ENCODE data around the gene MESP2.
A peak's percentile ranks its signal among the peaks of the same experiment; 100 is the strongest.

Gene MESP2

DNA sequence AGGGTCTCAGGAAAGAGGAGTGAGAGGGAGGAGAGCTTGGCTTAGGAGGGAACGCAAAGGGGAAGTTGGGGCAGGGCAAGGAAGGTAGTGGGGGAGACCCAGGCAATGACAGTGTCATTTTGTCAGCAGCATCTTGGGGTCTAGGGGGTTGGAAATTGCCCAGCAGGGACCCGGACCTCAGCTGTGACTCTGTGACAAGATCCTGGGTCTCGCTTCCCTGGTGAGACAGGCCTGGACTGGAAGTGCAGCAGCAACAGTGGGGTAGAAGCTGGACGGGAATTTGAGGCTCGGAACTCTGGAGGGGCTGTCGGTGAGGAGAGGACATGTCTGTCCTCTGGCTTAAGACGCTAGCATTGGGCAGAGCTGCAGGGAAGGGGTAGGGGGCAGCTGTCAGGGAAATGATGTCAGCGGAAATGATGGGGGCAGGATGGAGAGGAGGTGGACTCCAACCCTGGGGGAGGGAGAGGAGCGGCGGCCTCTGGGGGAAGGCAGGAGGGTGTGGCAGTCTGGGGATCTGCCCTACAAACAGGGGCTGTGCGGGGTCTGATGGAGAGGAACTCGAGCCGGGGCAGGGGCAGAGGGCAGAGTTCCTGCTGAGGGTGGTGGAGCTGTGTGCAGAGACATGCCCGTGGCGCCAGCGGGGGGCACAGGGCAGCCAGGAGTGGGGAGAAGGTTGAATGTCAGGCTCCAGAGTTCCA lies 26.2 kb downstream of the MESP2 start:
- DNase-seq (ENCODE audit: low read depth) = no peak

DNA sequence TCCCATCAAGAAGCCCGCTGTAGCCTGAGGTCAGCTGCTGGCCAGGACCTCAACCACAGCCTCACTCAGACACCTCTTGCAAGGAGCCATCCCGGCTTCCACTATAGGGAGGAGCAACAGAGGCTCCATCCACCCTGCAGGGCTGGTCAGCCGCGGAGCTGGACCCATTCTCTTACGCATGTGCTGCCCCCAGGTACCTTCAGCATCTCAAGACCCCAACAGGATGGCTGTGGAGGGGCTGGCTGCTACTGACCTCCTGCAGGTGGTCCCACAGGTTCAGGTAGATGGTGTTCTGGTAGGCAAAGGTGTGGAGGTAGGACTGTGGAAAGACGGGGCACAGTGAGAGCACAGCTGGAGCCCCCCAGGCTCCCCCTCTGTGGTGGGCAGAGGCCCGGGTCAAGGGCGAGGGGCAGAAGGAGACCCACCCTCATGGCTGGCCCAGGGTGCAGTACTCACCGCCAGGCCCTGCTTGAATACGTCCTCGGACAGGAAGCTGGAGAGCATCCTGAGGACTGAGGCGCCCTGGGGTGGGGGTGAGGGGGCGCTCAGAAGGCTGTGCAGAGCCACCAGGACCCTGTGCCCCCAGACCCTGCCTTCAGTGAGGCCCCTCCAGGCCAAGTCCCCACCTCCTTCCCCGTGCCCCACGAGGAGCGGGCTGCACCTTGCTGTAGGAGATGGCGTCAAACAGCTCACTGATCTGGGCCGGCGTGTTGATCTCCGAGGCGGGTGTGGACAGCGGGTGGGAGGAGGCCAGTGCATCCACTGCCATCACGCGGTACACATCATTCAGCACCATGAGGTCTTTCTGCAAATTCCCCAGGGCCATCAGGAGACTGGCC lies 27.1 kb downstream of the MESP2 start:
- DNase-seq (ENCODE audit: low read depth) = no peak

DNA sequence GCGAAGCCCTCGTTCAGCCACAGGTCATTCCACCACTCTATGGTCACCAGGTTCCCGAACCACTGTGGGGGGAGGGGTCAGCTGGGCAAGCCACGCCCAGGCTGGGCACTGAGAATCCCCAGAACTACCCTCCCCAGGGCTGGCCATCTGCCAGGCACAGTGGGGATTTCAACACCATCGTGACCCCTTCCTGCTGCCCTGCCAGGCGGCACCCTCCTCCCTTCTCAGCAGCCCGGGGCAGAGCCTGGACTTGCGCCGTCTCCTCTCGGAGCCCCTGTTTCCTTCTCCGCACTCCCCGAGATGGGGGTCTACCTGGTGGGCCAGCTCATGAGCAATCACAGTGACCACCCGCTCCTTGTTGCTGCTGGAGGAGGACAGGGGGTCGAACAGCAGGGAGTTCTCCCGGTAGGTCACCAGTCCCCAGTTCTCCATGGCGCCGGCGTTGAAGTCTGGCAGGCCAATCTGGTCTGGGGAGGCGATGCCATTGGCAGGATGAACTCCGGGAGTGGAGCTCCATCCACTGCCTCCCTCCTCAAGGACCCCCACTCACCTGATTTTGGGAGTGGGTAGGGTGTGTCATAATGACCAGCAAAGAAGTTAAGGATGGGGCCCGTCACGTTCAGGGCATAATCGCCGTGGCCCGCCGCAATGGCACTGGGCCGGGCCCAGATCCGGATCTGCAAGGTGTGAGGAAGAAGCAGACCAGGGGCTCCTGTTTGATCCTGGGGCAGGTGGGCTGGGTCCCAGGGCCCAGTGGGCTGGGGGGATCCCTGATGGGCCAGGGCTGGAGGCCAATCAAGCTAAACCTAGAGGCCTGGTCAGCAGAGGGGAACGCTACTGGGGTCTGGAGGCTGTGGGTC lies 28.0 kb downstream of the MESP2 start:
- no peak for DNase-seq (ENCODE audit: low read depth)

DNA sequence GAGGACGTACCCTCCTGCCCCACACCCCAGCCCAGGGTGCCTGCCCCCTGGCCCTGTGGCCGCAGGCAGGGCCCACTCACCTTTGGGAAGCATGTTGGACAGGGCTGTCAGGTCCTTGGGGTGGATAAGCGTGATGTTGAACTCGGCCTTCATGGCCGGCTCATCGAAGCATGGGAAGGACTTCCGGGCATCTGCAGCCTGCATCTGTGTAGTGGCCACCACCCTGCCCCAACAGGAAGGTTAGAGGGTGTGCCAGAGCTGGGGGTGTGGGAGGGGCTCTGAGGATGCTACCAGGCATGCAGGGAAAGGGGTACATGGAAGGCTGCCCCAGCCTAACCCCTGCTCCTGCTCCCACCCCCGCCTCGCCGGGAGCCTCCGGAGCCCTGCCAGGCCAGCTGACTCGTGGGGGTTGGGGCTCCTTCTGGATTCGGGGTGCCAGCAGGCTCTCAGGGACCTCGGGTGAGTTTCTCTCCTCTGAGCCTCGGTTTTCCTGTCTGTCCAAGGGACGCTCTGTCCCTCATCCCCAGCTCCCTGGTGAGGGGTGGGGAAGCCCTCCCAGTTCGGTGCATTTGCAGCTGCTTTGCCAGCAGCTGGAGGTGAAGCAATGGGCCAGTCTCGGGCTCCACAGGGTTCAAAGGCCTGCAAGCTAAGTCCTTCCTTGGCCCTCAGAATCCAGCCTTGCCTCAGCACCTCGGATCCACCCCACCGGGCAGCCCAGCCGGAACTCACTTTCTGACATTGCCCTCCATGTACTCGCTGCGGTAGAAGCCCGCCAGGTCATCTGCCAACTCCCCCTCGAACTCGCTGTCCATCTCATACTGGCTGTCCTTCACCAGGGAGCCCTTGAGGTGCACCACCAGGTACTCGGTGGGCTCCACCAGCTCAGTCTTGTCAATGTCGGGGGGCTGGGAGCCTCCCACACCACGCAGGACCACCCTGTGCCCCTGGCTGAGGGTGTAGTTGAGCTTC lies 29.4 kb downstream of the MESP2 start:
- DNase-seq (ENCODE audit: low read depth) = no peak

DNA sequence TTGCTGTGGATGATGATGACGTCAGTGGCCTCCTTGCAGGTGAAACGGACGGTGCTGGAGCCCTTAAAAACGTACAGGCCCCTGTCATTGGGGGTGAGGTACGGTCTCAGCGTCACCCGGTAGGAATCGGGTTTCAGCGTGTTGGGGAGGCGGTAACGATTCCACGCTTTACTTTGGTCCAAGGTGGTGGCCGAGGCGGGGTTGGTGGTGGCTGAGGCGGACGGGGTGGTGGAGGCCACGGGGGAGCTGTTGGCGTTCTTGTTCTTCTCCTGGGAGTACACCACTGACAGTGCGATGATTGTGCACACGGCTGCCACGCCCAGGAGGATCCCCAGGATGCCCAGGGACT lies 30.1 kb downstream of the MESP2 start:
- DNase-seq (ENCODE audit: low read depth) = no peak

DNA sequence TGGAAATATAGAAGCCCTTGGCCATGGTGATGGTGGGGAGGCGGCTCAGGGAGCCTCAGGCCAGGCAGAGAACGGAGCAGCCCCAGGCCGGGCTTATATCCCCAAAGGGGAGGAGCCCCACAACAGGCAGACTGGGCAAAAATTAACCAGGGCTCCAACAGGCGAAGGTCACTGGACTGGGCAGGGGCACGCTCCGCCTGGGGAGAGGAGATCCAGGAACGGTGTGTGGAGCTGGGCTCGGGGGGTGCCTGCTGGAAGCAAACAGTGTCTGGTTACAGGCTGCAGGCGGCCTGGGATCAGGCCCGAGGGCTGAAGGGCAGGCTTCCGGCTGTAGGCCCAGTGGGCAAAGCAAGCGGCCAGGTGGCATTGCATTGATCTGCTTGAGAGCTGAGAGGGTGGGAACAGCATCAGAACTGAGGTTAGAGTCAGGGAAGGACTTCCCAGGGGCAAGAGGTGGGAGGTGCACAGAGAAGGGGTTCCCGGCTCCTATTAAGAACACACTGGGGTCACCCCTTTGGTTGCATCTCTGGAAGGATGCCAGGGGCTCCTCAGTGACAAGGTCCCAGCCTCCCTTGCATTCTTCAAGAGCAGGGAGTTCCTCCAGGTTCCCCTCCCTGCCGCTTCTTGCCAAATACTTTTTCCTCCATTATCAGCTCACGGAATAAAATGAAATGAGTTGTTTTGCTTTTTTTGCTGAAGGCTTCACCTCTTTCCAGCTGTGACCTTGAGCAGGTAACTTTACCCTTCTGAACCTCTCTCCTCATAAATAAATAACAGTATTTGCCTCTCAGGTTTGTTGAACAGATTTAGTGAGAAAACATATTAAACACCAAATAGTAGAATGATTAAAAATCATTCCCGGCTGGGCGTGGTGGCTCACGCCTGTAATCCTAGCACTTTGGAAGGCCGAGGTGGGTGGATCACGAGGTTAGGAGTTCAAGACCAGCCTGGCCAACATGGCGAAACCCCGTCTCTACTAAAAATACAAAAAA lies 30.7 kb downstream of the MESP2 start:
- DNase-seq (ENCODE audit: low read depth) = no peak

DNA sequence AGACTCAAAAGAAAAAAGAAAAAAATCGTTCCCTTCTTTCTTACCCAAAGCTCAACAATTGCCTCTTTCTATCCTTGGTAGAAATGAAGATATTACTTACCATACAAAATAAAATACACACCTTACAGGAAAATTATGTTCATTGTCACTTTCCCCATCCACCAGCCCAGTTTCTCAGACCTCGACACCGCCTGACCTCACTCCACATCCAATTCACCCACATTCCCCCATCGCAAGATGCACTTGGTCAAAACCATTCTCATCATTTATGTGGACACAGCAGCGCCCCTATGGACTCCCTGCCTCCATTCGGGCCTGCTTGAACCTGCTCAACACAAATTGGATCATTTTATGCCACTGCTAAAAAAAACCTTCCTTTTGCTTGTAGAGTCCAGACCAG lies 31.6 kb downstream of the MESP2 start:
- DNase-seq (ENCODE audit: low read depth) = no peak

DNA sequence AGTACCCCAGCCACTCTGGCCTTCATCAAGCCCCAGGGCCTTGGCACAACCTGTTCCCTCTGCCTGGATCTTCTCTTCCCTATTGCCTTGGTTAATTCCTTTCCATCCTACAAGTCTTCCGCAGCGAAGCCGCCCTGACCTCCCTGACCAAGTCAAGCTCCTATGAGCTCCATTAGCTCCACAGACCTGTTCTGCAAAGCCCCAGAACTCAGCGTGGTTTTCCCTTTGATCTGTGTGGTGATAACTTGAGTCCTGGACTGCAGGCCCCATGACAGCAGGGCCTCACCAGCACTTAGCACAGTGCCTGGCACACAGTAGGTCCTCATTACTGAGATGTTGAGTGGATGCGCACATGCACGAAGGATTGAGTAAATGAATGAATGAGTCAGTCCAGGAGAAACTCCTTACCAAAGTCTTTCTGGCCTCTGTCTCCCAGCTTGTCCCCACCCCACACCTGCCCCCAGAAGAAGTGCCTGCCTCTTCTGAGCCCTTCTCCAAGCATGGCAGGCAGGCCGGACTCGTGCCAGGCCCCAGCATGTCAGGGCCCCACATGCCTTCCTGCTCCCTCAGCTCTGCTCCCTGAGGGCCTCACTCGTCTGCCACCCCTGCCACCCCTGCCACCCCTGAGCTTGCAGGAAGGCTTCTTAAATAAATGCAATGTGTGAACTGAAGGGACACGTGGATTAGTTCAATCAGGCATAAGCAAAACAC lies 32.2 kb downstream of the MESP2 start:
- DNase-seq (ENCODE audit: low read depth) = no peak

DNA sequence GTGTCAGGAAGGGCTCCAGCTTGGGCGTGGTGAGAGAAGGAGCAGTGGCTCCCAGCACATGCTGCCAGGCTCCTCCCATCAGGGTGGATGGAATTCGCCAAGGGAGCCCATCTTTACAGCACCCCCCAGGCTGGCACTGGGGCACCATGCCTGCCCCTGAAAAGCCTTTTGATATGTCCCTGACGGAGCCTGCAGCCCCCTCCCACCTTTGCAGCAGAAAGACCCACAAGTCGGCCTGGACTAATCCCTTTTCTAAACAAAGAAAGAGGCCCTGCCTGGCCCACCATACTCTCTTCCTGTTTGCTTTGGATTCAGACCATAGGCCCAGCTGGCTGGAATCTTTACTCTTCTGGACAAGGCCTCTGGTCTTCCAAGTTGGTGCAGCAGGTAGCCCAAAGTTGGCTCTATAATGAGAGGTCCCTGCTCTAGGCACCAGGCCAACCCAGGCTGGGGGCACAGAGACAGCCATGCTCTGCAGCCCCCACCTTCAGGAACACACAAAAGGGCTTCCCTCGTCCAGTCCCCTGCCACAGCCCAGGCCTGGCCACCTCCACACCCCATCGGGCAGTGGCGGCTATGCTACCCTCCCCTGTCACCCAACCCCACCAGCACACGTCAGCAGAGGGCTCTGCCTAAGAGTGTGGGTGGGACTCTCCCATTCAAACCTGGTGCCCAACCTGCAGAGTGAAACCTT lies 33.1 kb downstream of the MESP2 start:
- no peak for DNase-seq (ENCODE audit: low read depth)

DNA sequence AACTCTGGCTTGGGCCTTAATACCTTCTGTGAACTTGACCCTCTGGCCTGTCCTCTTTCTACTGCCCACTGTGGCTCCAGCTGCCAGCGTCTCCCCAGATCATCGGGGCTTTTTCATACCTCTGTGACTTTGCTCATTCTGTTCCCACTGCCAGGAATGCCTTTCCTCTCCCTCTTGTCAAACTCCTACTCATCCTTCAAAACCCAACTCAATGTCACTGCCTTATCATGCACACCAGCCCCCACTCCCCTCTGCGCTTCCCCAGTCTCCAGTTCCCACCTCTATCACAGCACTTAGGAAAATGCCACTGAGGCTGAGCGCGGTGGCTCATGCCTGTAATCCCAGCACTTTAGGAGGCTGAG lies 33.6 kb downstream of the MESP2 start:
- DNase-seq (ENCODE audit: low read depth) = no peak

DNA sequence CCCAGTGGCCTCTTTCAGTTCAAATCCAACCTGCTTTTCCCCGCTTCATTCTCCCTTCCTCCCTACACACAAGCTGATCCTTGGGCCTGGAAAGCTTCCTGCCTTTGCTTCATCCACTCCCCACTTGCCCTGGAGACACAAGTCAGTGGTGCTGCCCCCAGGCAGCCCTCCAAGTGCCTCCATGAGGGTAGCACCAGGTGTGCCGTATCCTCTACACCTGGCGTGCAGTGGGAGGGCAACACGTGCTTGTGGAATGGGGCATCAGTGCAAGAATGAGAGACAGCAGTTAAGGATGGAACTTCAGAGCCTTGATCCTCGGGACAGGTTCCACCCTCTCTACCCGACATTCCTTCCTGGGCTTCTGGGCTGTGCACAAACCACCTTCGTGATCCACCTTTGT lies 34.7 kb downstream of the MESP2 start:
- no peak for DNase-seq (ENCODE audit: low read depth)

DNA sequence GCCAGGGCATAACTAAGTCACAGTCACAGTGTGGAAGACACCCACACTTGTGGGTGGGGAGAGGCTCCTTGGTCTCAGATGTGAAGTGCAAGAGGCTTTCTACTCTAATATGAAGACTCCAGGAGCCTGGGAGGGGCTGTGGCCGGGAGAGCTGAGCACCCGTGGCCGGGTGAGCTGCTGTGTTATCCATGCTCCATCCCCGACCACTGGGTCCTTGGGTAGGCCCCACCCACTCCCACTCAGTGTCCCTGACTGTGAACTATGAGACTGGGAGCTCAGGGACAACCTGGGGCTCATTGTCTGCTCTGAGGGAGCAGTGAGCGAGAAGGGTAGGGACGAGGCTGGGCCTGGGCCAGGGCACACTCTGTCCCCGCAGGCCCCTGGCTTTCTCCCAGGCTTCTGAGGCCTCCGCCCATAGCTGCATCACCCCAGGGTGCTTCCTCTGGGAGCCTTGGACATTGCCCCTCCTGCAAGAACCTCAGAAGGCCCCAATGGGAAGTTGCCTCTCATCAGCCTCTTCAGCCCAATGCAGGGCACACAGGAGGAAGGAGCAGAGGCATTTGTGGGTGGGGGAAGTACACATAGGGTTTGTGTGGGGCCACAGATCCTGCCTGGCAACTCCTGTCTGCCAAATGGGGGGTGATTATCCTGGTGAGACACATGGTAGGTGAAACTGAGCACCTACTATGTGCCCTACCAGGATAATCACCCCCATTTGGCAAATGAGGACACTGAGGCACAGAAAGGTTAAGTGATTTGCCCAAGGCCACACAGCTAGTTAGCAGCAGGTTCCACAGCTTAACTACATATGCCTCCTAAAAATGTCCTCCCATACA lies 36.1 kb downstream of the MESP2 start:
- DNase-seq (ENCODE audit: low read depth) = peak; percentile 68

DNA sequence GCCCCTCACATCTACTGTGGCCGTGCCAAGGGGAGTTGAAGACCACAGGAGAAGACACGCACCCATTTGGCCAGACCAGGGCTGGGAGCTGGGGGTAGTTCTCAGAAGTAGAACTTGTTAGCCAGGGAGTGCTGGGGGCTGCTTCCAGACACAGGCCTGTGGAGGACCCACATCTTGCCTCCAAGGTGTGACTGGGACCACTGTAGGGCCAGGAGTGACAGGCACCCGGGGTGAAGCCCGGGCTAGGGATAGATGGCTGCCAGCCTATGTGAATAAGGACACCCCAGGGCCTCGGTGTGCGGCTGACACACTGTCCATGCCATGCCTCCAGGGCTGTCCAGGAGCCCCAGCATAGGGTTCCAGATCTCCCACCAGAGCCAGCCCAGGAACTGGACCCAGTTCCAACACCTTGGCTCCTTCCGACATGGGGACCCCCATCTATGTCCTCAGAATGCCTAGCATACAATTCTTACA lies 36.8 kb downstream of the MESP2 start:
- DNase-seq (ENCODE audit: low read depth) = no peak

DNA sequence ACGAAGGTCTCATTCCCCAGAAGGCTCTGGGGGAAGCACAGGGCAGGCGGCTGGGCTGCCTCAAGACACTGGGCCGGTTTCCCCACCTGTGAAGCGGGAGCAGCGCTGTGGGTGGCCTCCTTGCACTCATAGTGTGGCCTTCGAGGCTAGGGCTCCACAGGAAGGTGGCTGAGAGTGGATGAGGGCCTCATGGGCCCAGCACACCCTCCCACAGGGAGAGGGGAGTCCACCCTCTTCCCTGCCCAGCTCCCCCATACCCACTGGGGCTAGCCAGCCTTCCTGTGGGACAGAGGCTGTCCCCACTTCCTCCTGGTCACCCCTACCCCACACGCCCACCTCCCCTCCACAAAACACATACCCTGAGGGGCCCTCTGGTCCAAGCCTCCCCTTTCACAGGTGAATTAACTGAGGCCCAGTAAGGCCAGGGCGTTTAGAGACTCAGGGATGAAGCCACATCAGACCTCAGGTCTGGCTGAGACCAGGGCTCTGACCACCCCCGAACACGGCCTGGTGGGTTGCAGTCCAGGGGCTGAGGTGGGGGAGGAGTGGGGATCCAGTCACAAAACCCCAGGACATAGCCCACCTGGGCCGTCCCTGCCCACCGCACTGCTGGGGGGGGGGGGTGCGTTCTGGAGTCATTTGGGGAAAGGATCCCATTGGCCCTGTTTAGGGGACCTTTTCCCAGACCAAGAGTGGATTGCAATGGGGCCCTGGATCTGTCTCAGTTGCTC lies 37.4 kb downstream of the MESP2 start:
- DNase-seq (ENCODE audit: low read depth) = peak; percentile 34

DNA sequence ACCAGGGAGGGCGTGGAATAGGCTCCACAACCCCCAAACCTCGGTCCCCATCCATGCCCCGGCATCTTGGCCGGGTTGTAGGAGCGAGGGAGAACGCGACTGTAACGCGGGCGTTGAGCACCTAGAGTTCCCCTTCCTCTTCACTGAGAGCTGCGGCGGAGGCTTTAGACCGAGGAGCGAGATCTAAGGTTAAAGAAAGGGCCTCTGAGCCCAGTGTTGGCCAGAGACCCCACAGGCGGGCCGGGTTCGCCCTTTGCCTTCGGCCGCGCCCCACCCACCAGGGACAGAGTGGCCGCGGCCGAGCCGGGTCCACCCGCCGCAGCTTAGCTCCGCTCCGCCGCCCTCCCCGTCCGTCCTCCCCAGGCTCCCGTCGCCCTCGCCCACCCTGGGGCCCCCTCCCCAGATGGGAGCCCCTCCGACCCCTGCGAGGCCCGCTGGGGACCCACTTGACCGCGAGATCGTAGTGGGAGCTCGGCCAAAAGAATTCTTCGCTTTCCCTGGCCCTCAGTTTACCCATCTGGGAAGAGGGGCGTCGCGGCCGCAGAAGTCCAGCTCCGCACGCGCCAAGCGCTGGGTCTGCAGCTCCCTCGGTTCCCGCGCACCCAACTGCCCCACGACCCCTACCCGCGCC lies 38.1 kb downstream of the MESP2 start:
- peak; percentile 45 for DNase-seq (ENCODE audit: low read depth)

DNA sequence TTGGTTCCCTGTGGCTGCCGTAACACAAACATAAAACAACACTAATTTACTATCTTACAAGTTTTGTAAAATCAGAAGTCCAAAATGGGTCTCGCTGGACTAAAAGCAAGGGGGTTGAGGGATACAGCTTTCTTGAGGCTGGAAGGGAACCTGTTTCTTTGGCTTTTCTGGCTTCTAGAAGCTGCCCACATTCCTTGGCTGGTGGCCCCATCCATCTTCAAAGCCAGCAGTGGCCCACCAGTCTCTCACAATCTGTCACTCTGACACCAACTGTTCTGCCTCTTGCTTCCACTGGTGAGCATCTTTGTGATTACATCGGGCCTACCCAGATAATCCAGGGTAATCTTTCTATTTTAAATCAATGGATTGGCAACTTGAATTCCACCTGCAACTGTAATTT lies 39.6 kb downstream of the MESP2 start:
- no peak for DNase-seq (ENCODE audit: low read depth)

DNA sequence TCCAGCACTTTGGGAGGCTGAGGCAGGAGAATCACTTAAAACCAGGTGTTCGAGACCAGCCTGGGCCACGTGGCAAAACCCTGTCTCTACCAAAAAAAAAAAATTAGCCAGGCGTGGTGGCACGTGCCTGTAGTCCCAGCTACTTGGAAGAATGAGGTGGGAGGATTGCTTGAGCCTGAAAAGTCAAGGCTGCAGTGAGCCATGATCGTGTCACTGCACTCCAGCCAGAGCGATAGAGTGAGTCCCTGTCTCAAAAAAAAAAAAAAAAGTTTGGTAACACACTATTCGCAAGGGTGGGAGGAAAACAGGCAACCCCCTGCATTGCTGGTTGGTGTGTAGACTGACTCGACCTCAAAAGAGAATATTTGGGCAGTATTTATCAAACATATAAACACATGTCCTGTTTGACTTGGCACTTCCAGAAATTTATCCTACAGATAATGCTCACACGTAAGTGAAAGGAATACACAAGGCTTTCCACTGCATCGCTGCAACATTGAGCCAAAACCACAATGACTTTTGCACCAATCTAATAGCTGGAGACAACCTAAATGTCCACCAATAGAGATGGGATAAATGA lies 41.7 kb downstream of the MESP2 start:
- no peak for DNase-seq (ENCODE audit: low read depth)
